Stimulated activated CD8-positive, alpha-beta memory T cell treated with anti-CD3 and anti-CD28 coated beads, Interleukin-15, amount 100 ng/mL, for 48 hours (primary cell): ENCODE results near the gene ITGA3.
"Not testable (repeated sequence)": the region's sequence is repeated elsewhere in the genome, so short reads cannot be mapped to it uniquely, and the experiment has no call there.

ENCODE experiments used
- DNase-seq, 2 donors: peaks; one replicate each; pipeline ENCODE4 v3.0.0-alpha.2; 2020; ENCODE audit warnings: low read depth in 2 of 2

Gene ITGA3

DNA sequence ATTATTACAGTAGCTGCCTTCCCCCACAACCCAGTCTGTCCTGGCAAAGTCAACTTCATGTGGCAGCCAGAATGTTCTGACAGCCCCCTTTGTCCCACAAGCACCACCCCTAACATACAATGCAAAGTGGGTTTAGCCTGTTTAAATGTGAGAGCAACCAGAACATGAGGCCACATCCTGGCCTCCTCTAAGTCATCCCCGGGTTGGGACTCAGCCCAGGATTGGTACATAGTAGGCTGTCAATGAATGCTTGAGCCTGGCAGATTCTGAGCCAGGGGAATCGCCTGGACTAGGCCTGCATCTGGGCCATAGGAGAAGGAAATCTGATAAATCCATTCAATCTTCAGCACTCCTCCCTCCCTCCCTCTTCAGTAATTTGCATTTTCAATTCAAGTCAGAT is 4.3 kb upstream of the ITGA3 start:
- no peak for DNase-seq

DNA sequence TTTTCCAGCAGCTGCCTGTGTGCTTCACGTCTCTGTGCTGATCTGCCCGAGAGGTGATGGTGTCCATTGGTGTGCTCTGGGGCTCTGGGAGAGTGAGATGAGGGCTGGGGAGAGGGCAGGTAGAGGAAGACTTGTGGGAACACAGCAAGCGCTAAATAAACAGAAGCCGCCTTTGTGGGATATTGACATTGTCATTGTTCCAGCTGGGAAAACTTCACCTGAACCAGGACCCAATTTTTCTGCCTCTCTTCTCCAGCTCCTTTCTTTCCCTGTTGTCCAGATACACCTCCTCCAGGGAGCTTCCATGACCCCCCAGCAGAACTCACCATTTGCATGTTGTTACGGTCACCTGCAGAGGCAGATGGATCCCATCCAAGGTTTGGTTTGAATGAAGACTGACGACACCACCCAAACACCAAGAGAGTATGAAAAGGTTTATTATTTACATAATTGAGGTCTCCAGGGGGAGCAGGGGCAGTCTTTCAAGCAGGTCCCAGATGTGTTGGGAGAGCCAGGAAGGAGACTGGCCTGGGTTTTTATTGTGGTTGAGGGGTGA is 3.6 kb upstream of the ITGA3 start:
- DNase-seq = no peak

DNA sequence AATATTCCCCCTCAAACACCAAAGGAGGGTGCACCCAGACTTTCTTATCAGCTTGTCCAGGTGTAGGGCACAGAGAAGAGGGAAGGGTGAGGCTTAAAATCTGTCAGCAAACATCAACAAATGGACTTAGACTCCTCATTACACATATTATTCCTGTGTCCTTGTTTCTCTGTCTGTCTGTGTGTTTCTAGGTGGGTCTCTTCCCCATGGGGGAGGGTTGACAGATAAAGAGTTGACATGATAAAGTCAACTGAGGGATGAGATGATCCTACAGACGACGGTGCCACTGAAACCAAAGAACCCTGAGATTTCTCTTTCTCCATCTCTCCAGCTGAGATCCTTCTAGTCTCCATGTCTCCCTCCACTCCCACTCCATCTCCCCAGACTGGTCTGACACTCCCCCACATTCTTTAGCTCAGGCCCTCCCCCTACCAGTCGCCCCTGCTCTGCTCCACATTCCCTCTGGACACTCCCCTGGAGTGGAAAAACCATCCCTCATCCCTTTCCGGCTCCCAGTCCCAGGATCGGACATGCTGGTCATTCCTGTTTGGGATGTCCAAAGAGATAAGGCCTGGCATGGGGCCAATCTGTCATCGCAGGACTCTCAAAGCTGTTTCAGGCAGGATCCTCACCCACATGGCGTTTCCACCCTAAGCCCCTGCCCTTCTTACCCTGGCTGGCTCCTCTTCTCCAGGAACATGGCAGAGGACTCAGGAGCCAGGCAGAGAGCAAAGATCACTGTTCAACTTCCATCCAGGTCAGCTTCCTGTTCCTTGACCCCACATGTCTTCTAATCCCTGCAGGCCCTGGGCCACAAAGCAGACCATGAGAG is 2.9 kb upstream of the ITGA3 start:
- no peak for DNase-seq

DNA sequence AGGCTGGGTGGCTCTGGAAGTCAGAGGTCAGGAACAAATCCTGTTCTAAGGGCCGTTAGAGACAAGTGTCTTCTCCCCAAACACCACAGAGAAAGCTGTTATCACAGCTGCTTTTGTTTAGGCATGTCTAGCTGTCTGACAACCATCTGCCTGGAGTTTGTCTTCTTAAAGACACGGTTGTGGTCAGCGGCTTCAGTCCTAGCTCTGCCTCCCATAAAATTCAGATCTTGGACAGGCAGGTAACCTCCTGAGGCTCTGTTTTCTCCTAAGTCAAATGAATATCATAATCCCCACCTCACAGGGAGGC is 2.3 kb upstream of the ITGA3 start:
- DNase-seq = no peak

DNA sequence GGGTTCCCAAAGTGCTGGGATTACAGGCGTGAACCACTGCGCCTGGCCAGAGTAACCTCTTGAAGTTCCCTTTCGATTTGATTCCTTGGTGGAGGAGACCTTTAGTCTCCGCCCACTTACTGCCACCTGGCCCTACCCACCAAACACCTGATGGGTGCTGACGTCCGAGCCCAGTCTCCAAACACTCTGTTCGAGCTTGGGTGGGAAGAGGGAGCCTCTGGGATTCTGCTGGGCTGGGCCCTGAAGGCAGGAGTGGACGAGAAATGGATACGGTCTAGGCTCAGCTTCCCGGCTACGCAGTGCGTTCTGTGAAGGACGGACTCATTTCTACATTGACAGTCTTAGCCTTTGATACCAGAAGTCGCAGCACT is 870 bp upstream of the ITGA3 start:
- DNase-seq = no peak

DNA sequence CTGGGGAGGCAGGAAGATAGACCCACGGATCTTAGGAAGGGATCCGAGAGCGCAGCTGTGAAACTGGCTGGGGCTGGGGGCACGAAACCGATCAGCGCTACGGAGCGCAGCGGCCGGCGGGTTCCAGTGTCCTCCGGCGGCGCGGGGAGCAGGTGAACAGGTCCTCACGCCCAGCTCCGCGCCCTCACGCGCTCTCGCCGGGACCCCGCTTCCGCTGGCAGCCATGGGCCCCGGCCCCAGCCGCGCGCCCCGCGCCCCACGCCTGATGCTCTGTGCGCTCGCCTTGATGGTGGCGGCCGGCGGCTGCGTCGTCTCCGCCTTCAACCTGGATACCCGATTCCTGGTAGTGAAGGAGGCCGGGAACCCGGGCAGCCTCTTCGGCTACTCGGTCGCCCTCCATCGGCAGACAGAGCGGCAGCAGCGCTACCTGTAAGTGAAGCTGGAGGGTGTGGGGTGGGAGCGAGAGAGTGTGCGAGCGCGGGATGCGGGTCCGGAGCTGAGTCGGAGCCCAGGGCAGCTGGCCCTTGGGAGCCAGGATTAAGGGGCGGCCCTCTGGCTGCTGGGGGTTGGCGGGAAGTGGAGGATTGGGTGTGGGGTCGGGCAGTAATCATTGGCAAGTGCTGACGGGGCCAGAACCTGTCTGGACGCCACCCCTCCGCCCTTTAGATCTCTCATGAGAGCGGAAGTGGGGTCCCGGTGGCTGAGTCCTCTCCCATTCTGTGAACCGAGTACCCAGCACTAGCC is 479 bp downstream of the ITGA3 start:
- peak; percentile 49 to 61 for DNase-seq

GRCh38 chr17:50056961-50057330 is 1.0 kb downstream of the ITGA3 start:
- no peak for DNase-seq

GRCh38 chr17:50057521-50057991 is 1.6 kb downstream of the ITGA3 start:
- no peak for DNase-seq

GRCh38 chr17:50058296-50058953 is 2.5 kb downstream of the ITGA3 start:
- DNase-seq = no peak

DNA sequence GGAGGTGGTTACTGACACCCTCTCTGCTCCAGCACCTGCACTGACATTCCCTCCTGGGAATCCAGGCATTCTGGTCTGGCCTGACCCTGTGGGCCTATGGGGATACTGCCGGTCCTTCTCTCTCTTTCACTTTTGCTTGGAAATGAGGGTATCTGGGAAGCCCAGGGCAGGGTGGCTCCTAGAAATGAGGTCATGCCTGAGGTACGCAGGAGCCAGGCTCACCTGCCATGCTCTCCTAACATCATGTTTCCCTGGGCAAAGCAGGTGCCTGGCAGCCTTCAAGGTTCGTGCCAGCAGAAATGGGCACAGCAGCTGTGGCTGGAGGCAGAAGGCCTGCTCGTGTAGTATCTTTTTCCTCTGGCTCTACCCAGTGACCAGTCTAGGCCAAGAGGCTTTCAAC is 3.3 kb downstream of the ITGA3 start:
- no peak for DNase-seq

- DNase-seq = no peak
Measured at GRCh38 chr17:50059759-50060273, 3.9 kb downstream of the ITGA3 start.

DNA sequence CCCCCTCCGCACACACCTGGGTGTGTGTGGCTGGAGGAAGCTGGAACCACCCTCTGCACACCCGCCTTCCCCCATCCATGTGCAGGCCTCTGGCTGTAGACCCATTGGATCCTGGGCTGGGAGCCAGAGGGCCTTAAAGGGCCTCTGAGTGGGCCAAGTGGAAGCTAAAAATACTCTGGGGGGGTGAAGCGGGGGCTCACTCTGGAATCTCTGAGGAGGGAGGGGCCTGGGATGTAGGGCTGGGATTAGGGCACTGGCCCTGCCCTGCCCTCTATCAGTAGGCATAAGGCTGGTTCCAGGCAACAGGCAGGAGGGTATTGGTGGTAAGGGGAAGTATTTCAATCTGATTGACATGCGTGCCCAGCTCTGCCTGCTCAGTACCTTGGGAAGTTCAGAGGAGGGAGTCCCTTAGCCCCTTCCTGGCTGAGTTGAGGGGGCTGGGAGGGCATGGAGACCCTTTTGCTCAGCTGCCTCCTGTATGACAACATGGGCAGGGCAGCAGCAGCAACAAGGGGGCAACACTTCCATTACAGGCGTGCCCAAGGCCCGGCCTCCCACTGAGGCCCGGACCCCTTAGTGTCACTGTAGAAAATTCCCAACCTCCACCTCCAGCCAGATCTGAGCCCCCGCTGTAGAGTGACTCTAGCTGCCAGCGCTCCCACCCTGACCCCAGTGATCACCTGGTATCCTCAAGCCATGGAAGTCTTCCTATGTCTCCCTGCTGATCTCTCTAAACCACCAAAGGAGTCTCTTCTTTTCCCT is 5.2 kb downstream of the ITGA3 start:
- DNase-seq = no peak

DNA sequence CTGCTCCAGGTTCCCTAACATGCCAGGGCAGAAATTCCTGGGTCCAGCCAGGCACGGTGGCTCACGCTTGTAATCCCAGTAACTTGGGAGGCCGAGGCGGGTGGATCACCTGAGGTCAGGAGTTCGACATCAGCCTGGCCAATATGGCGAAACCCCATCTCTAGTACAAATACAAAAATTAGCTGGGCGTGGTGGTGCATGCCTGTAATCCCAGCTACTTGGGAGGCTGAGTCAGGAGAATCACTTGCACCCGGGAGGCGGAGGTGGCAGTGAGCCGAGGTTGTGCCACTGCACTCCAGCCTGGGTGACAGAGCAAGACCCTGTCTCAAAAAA is 5.8 kb downstream of the ITGA3 start:
- DNase-seq = not testable (repeated sequence)

DNA sequence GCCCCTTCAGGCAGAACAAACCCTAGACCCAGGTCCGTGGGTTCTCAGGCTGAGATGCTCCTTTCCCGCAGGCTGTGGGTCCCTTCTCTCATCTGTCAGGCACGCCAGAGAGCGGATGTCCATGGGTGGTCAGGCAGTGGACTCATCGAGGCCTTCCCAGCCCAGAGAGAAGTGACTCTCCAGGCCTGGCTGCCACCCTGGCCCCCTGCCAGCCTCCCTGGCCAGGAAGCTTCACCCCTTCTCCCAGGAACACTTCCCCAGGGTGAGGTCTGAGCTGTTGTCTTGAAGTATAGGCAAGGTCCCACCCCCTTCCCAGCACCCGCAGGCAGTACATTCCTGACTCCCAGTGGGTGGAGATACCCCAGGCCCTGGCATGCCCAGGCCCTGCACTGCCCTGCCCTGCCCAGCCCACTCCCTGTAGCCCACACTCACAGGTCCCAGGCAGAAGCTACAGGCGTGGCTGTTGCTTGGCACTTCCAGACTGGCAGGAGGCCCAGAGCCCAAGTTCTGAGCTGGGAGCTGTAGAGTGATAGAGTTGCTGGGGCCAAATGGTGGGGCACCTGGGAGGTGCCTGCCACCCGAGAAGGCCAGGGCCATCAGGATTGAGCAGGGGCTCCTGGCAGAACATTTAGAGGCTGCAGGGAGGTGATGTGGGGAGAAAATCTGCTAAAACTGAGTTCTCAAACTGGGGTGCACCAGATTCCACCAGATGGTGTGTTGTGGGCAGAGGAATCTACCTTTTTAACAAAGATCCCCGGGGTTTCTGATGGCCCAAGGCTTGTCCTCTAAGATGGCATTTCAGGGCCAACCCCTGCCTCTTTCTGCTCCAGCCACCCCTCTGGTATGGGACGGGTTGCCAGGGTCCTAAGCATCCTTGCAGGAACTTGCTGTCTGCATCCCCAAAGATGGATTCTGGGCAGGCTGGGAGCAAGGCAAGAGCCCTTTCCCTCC is 6.7 kb downstream of the ITGA3 start:
- DNase-seq = no peak

- DNase-seq = no peak
Measured at GRCh38 chr17:50063561-50064252, 7.8 kb downstream of the ITGA3 start.

- DNase-seq = no peak
Measured at GRCh38 chr17:50064253-50065001, 8.5 kb downstream of the ITGA3 start.

DNA sequence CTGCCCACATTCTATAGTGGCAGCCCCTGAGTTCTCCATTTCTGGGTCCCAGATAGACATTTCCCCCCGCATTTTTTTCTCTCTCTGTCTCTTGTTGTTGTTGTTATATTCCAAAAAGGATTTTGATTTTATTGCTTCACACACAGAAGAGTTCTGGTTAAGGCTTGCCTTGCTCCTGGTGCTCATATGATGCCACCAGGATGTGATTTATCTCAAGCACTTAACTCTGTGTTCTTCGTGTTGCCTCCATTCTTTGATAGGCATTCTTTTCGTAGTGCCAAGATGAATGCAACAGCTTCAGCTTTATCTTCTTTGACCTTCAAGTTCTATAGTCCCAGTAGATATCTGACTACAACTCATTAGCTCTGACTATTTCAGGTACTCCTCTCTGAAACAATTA is 9.1 kb downstream of the ITGA3 start:
- no peak for DNase-seq

DNA sequence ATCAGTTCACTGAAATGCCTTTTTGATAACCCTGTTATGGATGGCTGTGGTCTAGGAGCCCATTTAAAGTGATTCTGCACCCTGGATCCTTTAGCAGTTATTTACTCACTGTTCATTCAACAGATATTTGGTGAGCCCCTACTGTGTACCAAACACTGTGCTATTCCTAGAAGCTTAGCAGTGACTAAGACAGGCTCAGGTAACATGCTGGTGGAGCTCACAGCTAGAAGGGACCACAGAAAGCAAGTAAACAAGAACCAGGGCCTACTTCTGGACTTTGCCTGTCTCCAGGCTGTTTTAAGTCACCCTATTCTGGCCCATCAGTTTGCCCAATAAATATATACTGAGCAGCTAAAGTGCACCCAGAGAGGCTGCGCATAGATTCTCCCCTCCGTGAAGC is 11.1 kb downstream of the ITGA3 start:
- no peak for DNase-seq

- DNase-seq = no peak
Measured at GRCh38 chr17:50067996-50068395, 12.1 kb downstream of the ITGA3 start.
